Hepatocyte (in vitro differentiated cells): ENCODE data around the gene NUDT16L1. TPM values are rescaled to one million over a fixed set of nuclear protein-coding genes. Genes with fewer than 3 reads are reported as not detected.

Experiments used
- DNase-seq: peaks from one replicate; pipeline ENCODE4 v3.0.0-alpha.2; 2016; ENCODE audit warnings: low spot score
- H2AFZ ChIP-seq: fragments of 200-600 bp; sonication (generic); 2 replicates; pipeline ENCODE4 v1.6.0; 2016; ENCODE audit warnings: antibody characterized with exemption, mild to moderate bottlenecking
- H3K27ac ChIP-seq: fragments of 200-600 bp; sonication (generic); 2 replicates; pipeline ENCODE4 v1.5.1; 2016; ENCODE audit warnings: mild to moderate bottlenecking
- H3K27me3 ChIP-seq: fragments of 200-600 bp; sonication (generic); 2 replicates; pipeline ENCODE4 v1.6.1; 2016
- H3K36me3 ChIP-seq: fragments of 200-600 bp; sonication (generic); replicated peaks from 2 replicates; pipeline ENCODE4 v1.5.1; 2016; ENCODE audit warnings: low read depth; ENCODE audit not compliant: insufficient read depth
- H3K4me1 ChIP-seq: fragments of 200-600 bp; sonication (generic); 2 replicates; pipeline ENCODE4 v1.5.1; 2016; ENCODE audit warnings: mild to moderate bottlenecking, moderate library complexity; ENCODE audit not compliant: insufficient read depth
- H3K4me2 ChIP-seq: fragments of 200-600 bp; sonication (generic); 2 replicates; pipeline ENCODE4 v1.6.0; 2016
- H3K4me3 ChIP-seq: fragments of 200-600 bp; sonication (generic); 2 replicates; pipeline ENCODE4 v1.5.1; 2016; ENCODE audit warnings: mild to moderate bottlenecking
- H3K79me2 ChIP-seq: fragments of 200-600 bp; sonication (generic); 2 replicates; pipeline ENCODE4 v1.6.0; 2017; ENCODE audit warnings: mild to moderate bottlenecking
- H3K9me2 ChIP-seq: fragments of 200-600 bp; sonication (generic); replicated peaks from 2 replicates; pipeline ENCODE4 v1.6.0; 2017; ENCODE audit warnings: mild to moderate bottlenecking; ENCODE audit not compliant: insufficient read depth
- H3K9me3 ChIP-seq: fragments of 200-600 bp; sonication (generic); 2 replicates; pipeline ENCODE4 v1.5.1; 2016; ENCODE audit warnings: low read depth, mild to moderate bottlenecking
- H4K20me1 ChIP-seq: fragments of 200-600 bp; sonication (generic); 2 replicates; pipeline ENCODE4 v1.6.0; 2016; ENCODE audit warnings: mild to moderate bottlenecking; ENCODE audit not compliant: insufficient read depth, poor library complexity, severe bottlenecking
- EZH2 ChIP-seq: fragments of 200-600 bp; sonication (generic); IDR thresholded peaks from 2 replicates; pipeline ENCODE4 v1.6.1; 2016; ENCODE audit warnings: antibody characterized with exemption, mild to moderate bottlenecking, borderline replicate concordance
- EZH2phosphoT487 ChIP-seq: fragments of 200-600 bp; sonication (generic); IDR thresholded peaks from one replicate; pipeline ENCODE4 v1.6.1; 2018; ENCODE audit warnings: antibody characterized with exemption, mild to moderate bottlenecking, low read depth, moderate library complexity; ENCODE audit not compliant: unreplicated experiment, severe bottlenecking
- WGBS: methylation state at CpG from one replicate; pipeline ENCODE4 v1.1.6; 2016; ENCODE audit warnings: low lambda C conversion rate; ENCODE audit errors: missing lambda C conversion rate; 5-methylcytosine and 5-hydroxymethylcytosine counted together
- polyA plus RNA-seq: library from polyadenylated mRNA; unstranded; fragments of >200 nt; fragmentation: Nextera tagmentation; extraction: Ambion mirVana; gene quantifications from 2 replicates; pipeline ENCODE4 v1.2.1, GENCODE V29; 2016
- total RNA-seq: library from RNA; depleted of rRNA; stranded (reverse); fragments of >200 nt; gene quantifications from 2 replicates; pipeline ENCODE4 v1.2.3, GENCODE V29; 2014
- TF ChIP-seq, protein P1 (sequence below): fragments of 200-600 bp; sonication (generic); IDR thresholded peaks from 2 replicates; pipeline ENCODE4 v1.5.1; 2016; ENCODE audit warnings: antibody characterized with exemption, mild to moderate bottlenecking; ENCODE audit not compliant: poor library complexity

Gene NUDT16L1
- total and polyA plus RNA-seq, 2 experiments from 2014 or later, result 54.8 to 80.5 TPM

DNA sequence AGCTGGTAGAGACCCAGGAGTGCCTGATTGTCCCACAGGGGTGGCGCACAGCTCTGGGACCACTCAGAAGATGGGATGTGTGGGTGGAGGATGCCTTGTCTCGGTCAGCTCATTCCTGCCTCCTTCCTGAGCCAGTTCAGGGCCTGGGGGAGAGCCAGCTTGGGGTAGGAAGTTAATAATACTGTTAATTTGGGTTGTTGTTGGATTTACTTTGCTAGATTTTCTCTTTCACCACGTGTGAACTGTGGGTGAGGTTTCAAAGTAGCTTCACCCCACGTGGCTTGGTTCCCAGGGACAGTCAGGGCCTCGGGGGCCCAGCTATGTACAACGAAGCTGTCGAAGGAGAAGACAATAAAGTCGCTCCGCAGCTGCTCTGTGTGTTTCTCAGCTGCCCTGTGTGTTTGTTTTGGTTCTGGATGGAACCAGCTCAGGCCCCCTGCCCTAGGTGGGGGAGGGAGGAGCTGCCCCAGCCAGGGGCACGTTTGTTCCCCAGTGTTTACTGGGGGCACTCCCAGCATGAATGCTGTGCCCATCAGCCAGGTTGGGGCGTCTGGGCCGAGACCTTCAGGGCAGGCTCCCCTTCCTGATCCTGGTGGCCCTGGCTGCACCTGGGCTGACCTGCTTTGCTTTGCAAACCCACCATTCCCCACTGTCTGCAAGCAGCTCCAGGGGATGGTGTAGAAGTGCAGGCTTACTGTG is 2.3 kb downstream of the NUDT16L1 start:
- Histone ChIP-seq H3K4me1 (peaks cover 19% of the 10 kb centered on the region), H3K27ac (peak overlapping the region; percentile 91), H2AFZ (no peak overlapping the region), H4K20me1 (no peaks in the 10 kb centered on the region), H3K27me3 (no peaks in the 10 kb centered on the region), H3K9me3 (no peaks in the 10 kb centered on the region), H3K4me3 (no peak overlapping the region), H3K9me2 (no peaks in the 10 kb centered on the region), H3K36me3 (no peaks in the 10 kb centered on the region), H3K4me2 (peak overlapping the region; percentile 91), H3K79me2 (peaks cover 17% of the 10 kb centered on the region)
- peak; percentile 4 for DNase-seq
- TF ChIP-seq EZH2phosphoT487 (no peak), EZH2 (no peak)
- TF ChIP-seq, protein P1, sequence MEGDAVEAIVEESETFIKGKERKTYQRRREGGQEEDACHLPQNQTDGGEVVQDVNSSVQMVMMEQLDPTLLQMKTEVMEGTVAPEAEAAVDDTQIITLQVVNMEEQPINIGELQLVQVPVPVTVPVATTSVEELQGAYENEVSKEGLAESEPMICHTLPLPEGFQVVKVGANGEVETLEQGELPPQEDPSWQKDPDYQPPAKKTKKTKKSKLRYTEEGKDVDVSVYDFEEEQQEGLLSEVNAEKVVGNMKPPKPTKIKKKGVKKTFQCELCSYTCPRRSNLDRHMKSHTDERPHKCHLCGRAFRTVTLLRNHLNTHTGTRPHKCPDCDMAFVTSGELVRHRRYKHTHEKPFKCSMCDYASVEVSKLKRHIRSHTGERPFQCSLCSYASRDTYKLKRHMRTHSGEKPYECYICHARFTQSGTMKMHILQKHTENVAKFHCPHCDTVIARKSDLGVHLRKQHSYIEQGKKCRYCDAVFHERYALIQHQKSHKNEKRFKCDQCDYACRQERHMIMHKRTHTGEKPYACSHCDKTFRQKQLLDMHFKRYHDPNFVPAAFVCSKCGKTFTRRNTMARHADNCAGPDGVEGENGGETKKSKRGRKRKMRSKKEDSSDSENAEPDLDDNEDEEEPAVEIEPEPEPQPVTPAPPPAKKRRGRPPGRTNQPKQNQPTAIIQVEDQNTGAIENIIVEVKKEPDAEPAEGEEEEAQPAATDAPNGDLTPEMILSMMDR, result no peak
- 79% methylated on average over 12 of the region's 12 CpGs for WGBS

DNA sequence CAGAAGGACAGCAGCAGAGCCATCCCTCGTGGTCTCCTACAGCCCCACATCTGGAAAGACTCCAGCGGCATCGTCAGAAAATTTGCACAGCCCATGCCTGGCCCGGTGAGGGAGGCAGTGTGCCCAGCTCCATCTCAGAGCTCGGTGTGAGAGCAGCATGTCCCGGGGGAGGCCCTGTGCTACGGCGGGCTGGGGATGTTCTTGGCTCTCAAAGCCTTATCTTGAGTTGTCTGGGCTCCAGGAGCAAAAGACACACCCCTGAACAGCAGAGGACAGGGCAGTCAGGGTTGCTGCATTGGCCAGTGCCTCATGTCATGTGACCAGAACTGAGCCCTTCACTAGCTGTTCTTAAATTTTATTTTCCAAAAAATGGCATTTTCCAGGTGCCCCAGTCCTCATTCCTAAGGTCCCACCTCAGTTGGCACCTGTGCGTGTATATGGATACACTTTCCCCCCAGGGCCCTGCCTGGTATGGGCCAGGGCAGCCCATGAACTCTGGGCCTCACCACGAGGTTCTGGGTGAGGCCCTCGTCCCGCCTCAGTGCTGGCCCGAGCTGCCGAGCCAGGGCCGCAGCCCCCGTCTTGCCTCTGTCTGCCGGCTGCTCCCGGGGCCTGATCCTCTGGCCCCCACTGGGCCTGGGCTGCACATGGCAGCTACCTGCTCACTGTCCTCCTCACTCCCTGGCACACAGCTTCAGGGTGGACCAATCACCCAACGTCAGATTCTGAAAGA is 3.0 kb downstream of the NUDT16L1 start:
- H3K9me3 ChIP-seq, result no peaks in the 10 kb centered on the region
- peaks cover 17% of the 10 kb centered on the region for H3K79me2 ChIP-seq
- H3K36me3 ChIP-seq, result no peaks in the 10 kb centered on the region
- H4K20me1 ChIP-seq, result no peaks in the 10 kb centered on the region
- WGBS, result 89% methylated on average over 19 of the region's 19 CpGs
- peak overlapping the region; percentile 91 for H3K4me2 ChIP-seq
- peaks cover 19% of the 10 kb centered on the region for H3K4me1 ChIP-seq
- TF ChIP-seq, protein P1, result no peak
- TF ChIP-seq EZH2, result no peak
- no peak overlapping the region for H3K4me3 ChIP-seq
- no peak overlapping the region for H2AFZ ChIP-seq
- H3K9me2 ChIP-seq, result no peaks in the 10 kb centered on the region
- H3K27me3 ChIP-seq, result no peaks in the 10 kb centered on the region
- peak overlapping the region; percentile 91 for H3K27ac ChIP-seq
- DNase-seq, result peak; percentile 14

DNA sequence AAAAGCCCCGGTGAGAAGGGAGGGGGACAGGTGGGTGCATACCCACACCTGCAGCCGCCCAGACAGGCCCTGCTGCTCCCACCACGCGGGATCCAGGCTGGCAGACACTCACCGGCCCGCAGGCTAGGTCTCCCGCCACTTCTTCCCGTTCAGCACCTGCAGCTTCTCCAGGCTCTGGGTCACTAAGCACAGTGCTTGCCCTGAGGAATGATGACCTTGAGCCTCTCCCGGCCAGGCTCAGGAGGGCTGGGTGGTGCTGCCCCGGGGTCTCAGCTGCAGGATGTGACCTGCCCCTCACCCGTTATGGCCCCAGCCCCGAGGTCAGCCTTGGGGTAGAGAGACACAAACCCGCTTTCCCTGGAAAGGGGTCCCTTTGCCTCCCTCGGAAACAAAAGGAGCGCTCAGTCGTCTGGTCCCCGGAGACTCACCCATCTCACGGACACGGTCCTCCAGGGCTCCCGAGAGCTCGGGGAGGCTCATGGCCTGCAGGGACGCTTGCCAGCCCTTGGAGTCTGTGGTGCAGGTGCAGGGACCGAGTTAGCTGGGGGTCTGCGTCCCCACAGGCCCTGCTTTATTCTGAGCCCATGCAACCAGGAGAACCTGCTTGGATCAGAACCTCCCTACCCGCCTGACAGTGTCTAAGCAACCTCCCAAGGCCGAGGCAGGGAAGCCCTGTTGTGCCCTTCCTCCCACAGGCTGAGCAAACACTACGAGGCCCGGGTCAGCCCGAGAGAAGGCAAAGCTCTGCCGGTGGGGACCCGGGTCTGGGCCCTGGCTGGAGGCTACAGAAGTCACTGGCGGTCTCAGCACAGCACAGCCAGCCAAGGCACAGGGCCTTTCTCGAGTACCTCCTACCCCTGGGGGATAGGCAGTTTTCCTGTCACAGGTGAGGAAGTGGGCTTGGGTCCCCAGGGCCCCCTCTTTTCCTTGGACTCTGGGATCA is 3.8 kb downstream of the NUDT16L1 start:
- H3K4me3 ChIP-seq, result no peak overlapping the region
- no peak overlapping the region for H3K4me2 ChIP-seq
- H3K79me2 ChIP-seq, result peaks cover 17% of the 10 kb centered on the region
- H2AFZ ChIP-seq, result no peak overlapping the region
- peaks cover 20% of the 10 kb centered on the region for H3K4me1 ChIP-seq
- H3K9me3 ChIP-seq, result no peaks in the 10 kb centered on the region
- TF ChIP-seq, protein P1, result no peak
- TF ChIP-seq EZH2 (no peak), EZH2phosphoT487 (no peak)
- no peaks in the 10 kb centered on the region for H3K36me3 ChIP-seq
- peak; percentile 21 for DNase-seq
- no peaks in the 10 kb centered on the region for H4K20me1 ChIP-seq
- no peak overlapping the region for H3K27ac ChIP-seq
- no peaks in the 10 kb centered on the region for H3K9me2 ChIP-seq
- WGBS, result 91% methylated on average over 33 of the region's 33 CpGs
- no peaks in the 10 kb centered on the region for H3K27me3 ChIP-seq
